ENCODE data around the gene OVAAL.

Gene OVAAL

GRCh38 chr1:180558664-180559063 is at the start of gene OVAAL:
TSS of gene OVAAL (plus strand) at chr1:180558964.
- DNase-seq (ENCODE audit: low read depth in 1 of 2, low spot score in 1 of 2): no peak

- DNase-seq (ENCODE audit: low read depth in 1 of 2, low spot score in 1 of 2): no peak
Observed at GRCh38 chr1:180510882-180511281, 47.9 kb upstream of the OVAAL start.

GRCh38 chr1:180513531-180513930 is 45.2 kb upstream of the OVAAL start:
- no peak for DNase-seq (ENCODE audit: low read depth in 1 of 2, low spot score in 1 of 2)

GRCh38 chr1:180515364-180515763 is 43.4 kb upstream of the OVAAL start:
- DNase-seq (ENCODE audit: low read depth in 1 of 2, low spot score in 1 of 2): no peak

GRCh38 chr1:180515857-180516388 is 42.8 kb upstream of the OVAAL start:
- DNase-seq (ENCODE audit: low read depth in 1 of 2, low spot score in 1 of 2): peak in 1 of 2 donors; percentile 29

GRCh38 chr1:180519846-180520245 is 38.9 kb upstream of the OVAAL start:
- no peak for DNase-seq (ENCODE audit: low read depth in 1 of 2, low spot score in 1 of 2)

GRCh38 chr1:180521474-180522212 is 37.1 kb upstream of the OVAAL start:
- no peak for DNase-seq (ENCODE audit: low read depth in 1 of 2, low spot score in 1 of 2)

GRCh38 chr1:180522213-180522515 is 36.6 kb upstream of the OVAAL start:
- no peak for DNase-seq (ENCODE audit: low read depth in 1 of 2, low spot score in 1 of 2)

- no peak for DNase-seq (ENCODE audit: low read depth in 1 of 2, low spot score in 1 of 2)
Observed at GRCh38 chr1:180524160-180524914, 34.4 kb upstream of the OVAAL start.

GRCh38 chr1:180524915-180525714 is 33.6 kb upstream of the OVAAL start:
- no peak for DNase-seq (ENCODE audit: low read depth in 1 of 2, low spot score in 1 of 2)

GRCh38 chr1:180525715-180526039 is 33.1 kb upstream of the OVAAL start:
- no peak for DNase-seq (ENCODE audit: low read depth in 1 of 2, low spot score in 1 of 2)

GRCh38 chr1:180527101-180527669 is 31.6 kb upstream of the OVAAL start:
- no peak for DNase-seq (ENCODE audit: low read depth in 1 of 2, low spot score in 1 of 2)

GRCh38 chr1:180528868-180529470 is 29.8 kb upstream of the OVAAL start:
- no peak for DNase-seq (ENCODE audit: low read depth in 1 of 2, low spot score in 1 of 2)

GRCh38 chr1:180530501-180530900 is 28.3 kb upstream of the OVAAL start:
- DNase-seq (ENCODE audit: low read depth in 1 of 2, low spot score in 1 of 2): no peak

GRCh38 chr1:180532854-180533253 is 25.9 kb upstream of the OVAAL start:
- DNase-seq (ENCODE audit: low read depth in 1 of 2, low spot score in 1 of 2): no peak

- DNase-seq (ENCODE audit: low read depth in 1 of 2, low spot score in 1 of 2): peak in 1 of 2 donors; percentile 33
Observed at GRCh38 chr1:180533266-180533987, 25.3 kb upstream of the OVAAL start.

GRCh38 chr1:180534214-180534613 is 24.6 kb upstream of the OVAAL start:
- no peak for DNase-seq (ENCODE audit: low read depth in 1 of 2, low spot score in 1 of 2)

- no peak for DNase-seq (ENCODE audit: low read depth in 1 of 2, low spot score in 1 of 2)
Observed at GRCh38 chr1:180535418-180535999, 23.3 kb upstream of the OVAAL start.

GRCh38 chr1:180536821-180537372 is 21.9 kb upstream of the OVAAL start:
- no peak for DNase-seq (ENCODE audit: low read depth in 1 of 2, low spot score in 1 of 2)

- DNase-seq (ENCODE audit: low read depth in 1 of 2, low spot score in 1 of 2): no peak
Observed at GRCh38 chr1:180539136-180539535, 19.6 kb upstream of the OVAAL start.

All from activated T-helper 1 cell treated with anti-CD3 and anti-CD28 coated beads, Interleukin-2, amount 50 U/mL, for 16 hours (primary cell).